Heart right ventricle (tissue), 16 donors: ENCODE measurements around the gene KRT39. TPM values are rescaled to one million over a fixed set of nuclear protein-coding genes. Genes with fewer than 3 reads are reported as not detected.

Source experiments
- ATAC-seq, 8 donors: fragments of 200-7000 bp; cut with Tn5 transposase; one replicate each; pipeline ENCODE4 v1.9.1; 2020; ENCODE audit warnings: mild to moderate bottlenecking in 8 of 8, moderate library complexity in 8 of 8, moderate number of reproducible peaks in 1 of 8
- DNase-seq, 2 donors: peaks; one replicate each; pipeline ENCODE4 v3.0.0-alpha.2; 2020
- H3K27ac ChIP-seq, 10 donors: fragments of 200-600 bp; sonication (generic) in 2 of 10; one replicate each; pipeline versions ENCODE4 v1.5.0 to v1.8.0; 2020 to 2022; ENCODE audit warnings: mild to moderate bottlenecking in 3 of 10
- H3K27me3 ChIP-seq, 7 donors: fragments of 200-600 bp; one replicate each; pipeline ENCODE4 v1.8.0; 2021 to 2022; ENCODE audit warnings: mild to moderate bottlenecking in 2 of 7
- H3K36me3 ChIP-seq, 9 donors: fragments of 200-600 bp; sonication (generic) in 1 of 9; one replicate each; pipeline versions ENCODE4 v1.5.0 to v1.8.0; 2020 to 2022; ENCODE audit warnings: mild to moderate bottlenecking in 2 of 9
- H3K4me1 ChIP-seq, 9 donors: fragments of 200-600 bp; sonication (generic) in 1 of 9; one replicate each; pipeline versions ENCODE4 v1.5.0 to v1.8.0; 2020 to 2022; ENCODE audit warnings: mild to moderate bottlenecking in 4 of 9
- H3K4me3 ChIP-seq, 10 donors: fragments of 200-600 bp; sonication (generic) in 2 of 10; one replicate each; pipeline versions ENCODE4 v1.5.0 to v1.8.0; 2020 to 2022; ENCODE audit warnings: mild to moderate bottlenecking in 7 of 10, moderate library complexity in 2 of 10
- H3K9me3 ChIP-seq, 11 donors: fragments of 200-600 bp in 10 of 11; sonication (generic) in 2 of 11; one replicate each; pipeline versions ENCODE4 v1.5.0 to v1.8.0; 2013 to 2022; ENCODE audit warnings: mild to moderate bottlenecking in 2 of 11, control low read depth in 1 of 11, moderate library complexity in 1 of 11
- CTCF ChIP-seq, 9 donors: fragments of 200-600 bp; sonication (generic) in 2 of 9; IDR thresholded peaks; one replicate each; pipeline versions ENCODE4 v1.5.0 to v1.8.0; 2021 to 2022; ENCODE audit warnings: antibody characterized with exemption in 9 of 9, mild to moderate bottlenecking in 5 of 9, moderate library complexity in 1 of 9
- WGBS, 2 donors: extraction: QIAGEN DNeasy Blood & Tissue Kit; methylation state at CpG; one replicate each; pipeline ENCODE4 v1.1.7; 2013; ENCODE audit warnings: inconsistent platforms in 1 of 2; 5-methylcytosine and 5-hydroxymethylcytosine counted together
- intact Hi-C, 10 donors: fragments of 100-400 bp; cut with DNase I; formaldehyde crosslinking; loops; one replicate each; pipeline versions ENCODE4 v1.11.1 to v1.14.2; 2022
- polyA plus RNA-seq, 2 donors: library from polyadenylated mRNA; stranded (reverse); fragments of 200-250 nt; gene quantifications; one replicate each; pipeline ENCODE4 v1.2.3, GENCODE V29; 2013
- total RNA-seq, 10 donors: library from RNA; stranded (reverse); fragmentation: NEBNext Ultra II Directional in 3 of 10; extraction: Animal tissue kit (Norgen Biotek cat#: 25700) in 3 of 10; gene quantifications; one replicate each; pipeline versions ENCODE4 v1.2.1 to v1.2.4, GENCODE V29; 2021 to 2023
- donor health status: Arrhythmogenic right ventricular cardiomyopathy.
- donor health status: ischemic (EF 13 %, LVEDD 7.1; RV severe dilation, severe dysfunction).
- donor health status: healthy with polysubstance abuse.
- donor health status: DM: no; HTN: yes; CAD: no.
- donor health status: DM: no; HTN: no; CAD: no.
- donor health status: ischemic (EF 25% LVEDD 6.9; RV normal size, moderate dysfunction).
- donor health status: ischemic (EF 25% LVEDD 5.7; RV mildly dilated, moderate dysfunction).
- donor health status: healthy.
- donor health status: DM: yes; HTN: yes; CAD: no.
- donor health status: Ischemic cardiomyopathy.
- donor health status: ischemic (EF 35%, LVEDD 5.7; RV mildly dilated, moderate dysfunction).
- donor health status: nonischemic (EF 11% LVEDD 7.7; RV severe dilation, severe dysfunction).
- donor health status: DM: yes; HTN: yes; CAD: no.
- donor health status: PGD.
- donor health status: ischemic (EF 29% LVEDD 5.4; RV normal size, mild dysfunction).
- donor health status: nonischemic (EF 23%, LVEDD 6.1; RV moderate dilation, normal function).

Gene KRT39
- total and polyA plus RNA-seq, 12 donors, result not detected

GRCh38 chr17:40936437-40936971, 30.2 kb downstream of the KRT39 start:
- no peak overlapping the region for H3K27ac ChIP-seq
- no peaks in the 10 kb centered on the region for H3K36me3 ChIP-seq
- no peaks in the 10 kb centered on the region for H3K9me3 ChIP-seq
- DNase-seq (no peak), ATAC-seq (no peak)
- TF ChIP-seq CTCF (IDR thresholded peaks at IDR 0.05), result no peak
- peaks cover 0 to 41% (median 9%) of the 10 kb centered on the region in 7 donors for H3K27me3 ChIP-seq
- intact Hi-C loops, result no loop called here
- H3K4me1 ChIP-seq, result no peaks in the 10 kb centered on the region
- H3K4me3 ChIP-seq, result no peak overlapping the region
- WGBS, 2 donors, result 85 to 91% methylated on average over 19 of the region's 19 CpGs

- H3K4me3 ChIP-seq, result no peak overlapping the region
- WGBS, 2 donors, result 35 to 36% methylated on average over 3 of the region's 3 CpGs
- no peak for DNase-seq
- H3K9me3 ChIP-seq, result no peaks in the 10 kb centered on the region
- no peaks in the 10 kb centered on the region for H3K4me1 ChIP-seq
- TF ChIP-seq CTCF (IDR thresholded peaks at IDR 0.05), result no peak
- no peaks in the 10 kb centered on the region for H3K36me3 ChIP-seq
- no peak for ATAC-seq
- no peak overlapping the region for H3K27ac ChIP-seq
- H3K27me3 ChIP-seq, result peaks cover 0 to 41% (median 8%) of the 10 kb centered on the region in 7 donors
- intact Hi-C loops, result no loop called here
These were observed 31.1 kb downstream of the KRT39 start for GRCh38 chr17:40935624-40936023.

GRCh38 chr17:40932608-40933007, 34.1 kb downstream of the KRT39 start:
- Histone ChIP-seq H3K4me1 (no peaks in the 10 kb centered on the region), H3K36me3 (no peaks in the 10 kb centered on the region), H3K9me3 (no peaks in the 10 kb centered on the region), H3K4me3 (no peak overlapping the region), H3K27ac (no peak overlapping the region), H3K27me3 (peaks cover 0 to 31% (median 5%) of the 10 kb centered on the region in 7 donors)
- ATAC-seq (no peak), DNase-seq (no peak)
- no peak for TF ChIP-seq CTCF (IDR thresholded peaks at IDR 0.05)
- 75 to 95% methylated on average over 2 of the region's 2 CpGs for WGBS, 2 donors
- intact Hi-C loops, result no loop called here

- Histone ChIP-seq H3K36me3 (no peaks in the 10 kb centered on the region), H3K4me3 (no peak overlapping the region), H3K9me3 (no peaks in the 10 kb centered on the region), H3K4me1 (no peaks in the 10 kb centered on the region), H3K27ac (no peak overlapping the region), H3K27me3 (peaks cover 0 to 37% (median 5%) of the 10 kb centered on the region in 7 donors)
- intact Hi-C loops, result no loop called here
- DNase-seq (no peak), ATAC-seq (no peak)
- 57 to 67% methylated on average over 3 of the region's 3 CpGs for WGBS, 2 donors
- TF ChIP-seq CTCF (IDR thresholded peaks at IDR 0.05), result no peak
These were observed 35.4 kb downstream of the KRT39 start for GRCh38 chr17:40931311-40931710.
